Activated CD4-positive, alpha-beta T cell treated with anti-CD3 and anti-CD28 coated beads, Interleukin-2, amount 10 ng/mL, durations not matched to agents 24 days and 14 days (primary cell): Measurements from ENCODE around the gene REC8. TPM values are rescaled to one million over a fixed set of nuclear protein-coding genes. Genes with fewer than 3 reads are reported as not detected.
"Not testable (repeated sequence)": the region's sequence is repeated elsewhere in the genome, so short reads cannot be mapped to it uniquely, and the experiment has no call there.

Experiments
- DNase-seq: peaks from one replicate; pipeline ENCODE4 v3.0.0; 2022
- H3K27ac Mint-ChIP-seq: one replicate; pipeline ENCODE4 v1.8.0; 2022; ENCODE audit warnings: mild to moderate bottlenecking, mixed read lengths
- H3K27me3 Mint-ChIP-seq: one replicate; pipeline ENCODE4 v1.8.0; 2022; ENCODE audit warnings: mixed read lengths
- H3K36me3 Mint-ChIP-seq: one replicate; pipeline ENCODE4 v1.8.0; 2022; ENCODE audit warnings: low read depth, mild to moderate bottlenecking, mixed read lengths
- H3K4me1 Mint-ChIP-seq: one replicate; pipeline ENCODE4 v1.8.0; 2021; ENCODE audit warnings: mixed read lengths
- H3K4me3 Mint-ChIP-seq: one replicate; pipeline ENCODE4 v1.8.0; 2022; ENCODE audit warnings: mild to moderate bottlenecking, moderate library complexity, mixed read lengths
- H3K9me3 Mint-ChIP-seq: one replicate; pipeline ENCODE4 v1.8.0; 2021; ENCODE audit warnings: mixed read lengths
- intact Hi-C: fragments of 100-400 bp; cut with micrococcal nuclease; formaldehyde crosslinking; loops from one replicate; pipeline ENCODE4 v1.15.1; 2023
- total RNA-seq: library from RNA; stranded (reverse); gene quantifications from 2 replicates; pipeline ENCODE4 v1.2.3, GENCODE V29; 2022

Gene REC8
- total RNA-seq, 1 donor from 2014 or later, result 33.8 TPM

DNA sequence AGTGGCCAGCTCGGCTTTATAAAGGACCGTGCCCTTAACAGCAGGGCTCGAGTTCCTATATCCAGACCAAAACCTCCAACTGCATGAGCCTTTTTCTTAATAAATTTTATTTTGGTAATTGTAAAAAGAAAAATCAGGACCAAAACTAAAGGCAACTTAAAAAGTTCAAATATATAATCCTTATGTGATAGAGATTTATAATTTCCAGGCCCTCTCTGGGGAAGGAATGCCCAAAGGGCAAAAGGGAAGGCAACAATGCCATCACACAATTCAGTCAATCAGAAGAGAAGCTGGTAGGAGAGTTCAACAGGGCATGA, 17.1 kb downstream of the REC8 start:
- H3K9me3 Mint-ChIP-seq, result no peaks in the 10 kb centered on the region
- peak overlapping the region; percentile 93 for H3K27ac Mint-ChIP-seq
- H3K27me3 Mint-ChIP-seq, result no peaks in the 10 kb centered on the region
- intact Hi-C loops, result loop anchor here (2.0 kb wide), 1 partner anchor 42 kb away; the partner anchor contains the start of genes PSME2 and RNF31
- no peak for DNase-seq
- peaks cover 34% of the 10 kb centered on the region for H3K4me1 Mint-ChIP-seq
- H3K36me3 Mint-ChIP-seq, result peaks cover 54% of the 10 kb centered on the region
- H3K4me3 Mint-ChIP-seq, result peak overlapping the region; percentile 92

DNA sequence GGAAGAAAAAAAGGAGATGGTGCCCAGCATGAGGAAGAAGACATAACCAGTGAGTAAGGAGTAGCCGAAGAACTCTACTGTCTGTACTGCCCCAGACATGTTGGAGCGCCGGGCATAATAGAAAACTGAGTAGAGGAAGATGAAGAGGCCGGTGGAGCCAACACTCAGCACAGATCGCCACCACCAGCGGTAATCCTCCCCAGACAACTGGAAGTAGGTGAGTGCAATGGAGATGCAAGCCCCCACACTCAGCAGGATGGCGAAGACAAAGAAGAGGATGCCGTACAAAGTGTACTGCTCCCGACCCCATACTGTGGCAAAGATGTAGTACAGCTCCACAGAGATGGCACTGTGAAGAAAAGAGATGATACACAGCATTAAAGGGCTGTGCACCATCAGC, 17.6 kb downstream of the REC8 start:
- peaks cover 56% of the 10 kb centered on the region for H3K36me3 Mint-ChIP-seq
- peak overlapping the region; percentile 93 for H3K27ac Mint-ChIP-seq
- no peaks in the 10 kb centered on the region for H3K9me3 Mint-ChIP-seq
- H3K27me3 Mint-ChIP-seq, result no peaks in the 10 kb centered on the region
- intact Hi-C loops, result loop anchor here (2.0 kb wide), 1 partner anchor 43 kb away; the partner anchor contains the start of genes PSME2 and RNF31
- peaks cover 39% of the 10 kb centered on the region for H3K4me1 Mint-ChIP-seq
- H3K4me3 Mint-ChIP-seq, result peak overlapping the region; percentile 92
- peak; percentile 61 for DNase-seq

DNA sequence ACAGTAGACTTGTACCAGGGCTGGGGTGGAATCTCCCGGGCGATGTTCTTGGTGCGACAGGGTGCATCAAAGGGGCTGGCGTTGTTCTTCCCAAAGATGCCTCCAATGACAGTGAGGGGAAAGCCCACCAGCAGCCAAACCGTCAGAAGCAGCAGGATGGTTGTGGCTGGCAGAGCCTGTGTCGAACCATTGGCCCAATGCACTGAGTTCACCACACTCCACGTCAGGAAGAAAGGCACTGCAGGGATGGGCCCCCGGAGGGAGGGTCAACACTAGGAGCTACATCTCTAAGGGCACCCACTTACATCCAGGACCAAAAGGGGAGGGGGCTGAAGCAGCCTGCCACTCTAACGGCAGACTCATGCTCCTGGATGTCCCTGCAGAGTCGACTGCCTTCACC, 18.5 kb downstream of the REC8 start:
- H3K4me3 Mint-ChIP-seq, result no peak overlapping the region
- intact Hi-C loops, result no loop called here
- no peaks in the 10 kb centered on the region for H3K9me3 Mint-ChIP-seq
- H3K27me3 Mint-ChIP-seq, result no peaks in the 10 kb centered on the region
- no peak overlapping the region for H3K27ac Mint-ChIP-seq
- H3K4me1 Mint-ChIP-seq, result peaks cover 45% of the 10 kb centered on the region
- peaks cover 55% of the 10 kb centered on the region for H3K36me3 Mint-ChIP-seq
- no peak for DNase-seq

DNA sequence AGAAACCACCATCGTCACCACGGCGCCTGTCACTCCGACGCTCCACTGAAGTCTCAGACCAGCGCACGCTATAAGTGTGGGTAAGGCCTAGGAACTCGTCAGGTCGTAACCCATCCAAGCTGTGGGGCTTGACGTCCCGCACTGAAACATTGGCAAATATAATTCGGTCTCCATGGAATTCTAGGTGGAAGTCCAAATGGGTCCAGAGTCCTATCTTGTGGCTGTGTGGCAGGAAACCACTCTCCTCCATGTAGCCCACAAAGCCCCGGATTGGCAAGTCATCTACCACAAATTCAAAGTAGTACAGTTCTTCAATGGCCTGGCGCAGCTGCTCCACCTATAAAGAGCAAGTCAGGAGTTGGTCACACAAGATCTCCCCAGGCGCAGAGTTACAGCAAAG, 21.1 kb downstream of the REC8 start:
- no peaks in the 10 kb centered on the region for H3K9me3 Mint-ChIP-seq
- DNase-seq, result peak; percentile 57
- peaks cover 44% of the 10 kb centered on the region for H3K4me1 Mint-ChIP-seq
- no peaks in the 10 kb centered on the region for H3K27me3 Mint-ChIP-seq
- H3K27ac Mint-ChIP-seq, result no peak overlapping the region
- intact Hi-C loops, result no loop called here
- H3K36me3 Mint-ChIP-seq, result peaks cover 51% of the 10 kb centered on the region
- H3K4me3 Mint-ChIP-seq, result peak overlapping the region; percentile 17

DNA sequence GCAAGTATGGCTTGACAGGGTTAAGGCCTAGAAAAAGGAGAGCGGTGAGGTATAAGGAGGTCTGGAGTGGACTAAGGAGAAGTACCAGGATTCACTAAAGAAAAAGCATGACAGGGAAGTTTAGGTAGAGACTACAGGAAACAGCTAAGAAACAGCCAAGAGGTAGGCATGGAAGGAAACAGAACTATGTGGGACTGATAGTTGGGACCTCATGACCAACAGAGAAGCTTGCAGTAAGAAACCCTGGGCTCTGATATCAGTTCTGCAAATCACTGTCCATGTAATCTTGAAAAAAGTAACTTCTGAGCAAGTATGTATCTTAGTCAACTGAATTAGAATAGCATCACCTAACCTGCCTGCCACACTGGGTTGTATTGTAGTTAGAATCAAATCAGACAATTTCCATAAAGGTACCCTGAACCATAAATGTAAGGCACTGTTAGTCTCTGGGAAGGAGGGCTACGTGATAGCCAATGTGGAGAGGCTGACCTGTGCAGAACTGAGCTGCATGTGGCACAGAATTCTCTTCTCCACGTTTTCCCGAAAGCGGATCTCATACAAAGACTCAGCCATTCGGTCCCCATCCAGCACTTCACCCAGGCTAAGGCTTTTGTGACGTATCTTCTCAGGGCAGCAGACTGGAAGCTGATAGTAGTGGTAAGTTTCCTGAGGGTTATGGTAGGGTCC, 22.4 kb downstream of the REC8 start:
- Mint-ChIP-seq H3K9me3 (no peaks in the 10 kb centered on the region), H3K27me3 (no peaks in the 10 kb centered on the region), H3K4me3 (peak overlapping the region; percentile 87), H3K4me1 (peaks cover 49% of the 10 kb centered on the region), H3K27ac (peak overlapping the region; percentile 96), H3K36me3 (peaks cover 57% of the 10 kb centered on the region)
- no peak for DNase-seq
- intact Hi-C loops, result no loop called here

DNA sequence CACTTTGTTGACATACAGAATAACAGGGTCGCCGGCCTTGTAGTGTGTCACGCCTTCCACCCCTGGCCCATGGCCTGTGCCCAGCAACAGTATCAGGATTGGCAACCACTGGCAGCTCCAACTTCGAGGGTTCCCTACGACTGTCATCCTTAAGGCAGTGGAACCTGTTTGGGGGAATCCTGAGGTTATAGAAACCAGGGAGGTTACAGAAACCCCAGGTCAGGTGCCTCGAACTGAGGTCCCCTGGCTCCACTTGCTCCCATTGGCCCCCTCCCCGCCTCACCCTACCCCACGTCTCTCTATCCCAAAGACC, 22.9 kb downstream of the REC8 start:
- peaks cover 46% of the 10 kb centered on the region for H3K4me1 Mint-ChIP-seq
- DNase-seq, result no peak
- peaks cover 58% of the 10 kb centered on the region for H3K36me3 Mint-ChIP-seq
- H3K27ac Mint-ChIP-seq, result peak overlapping the region; percentile 96
- H3K9me3 Mint-ChIP-seq, result no peaks in the 10 kb centered on the region
- intact Hi-C loops, result loop anchor here (1.0 kb wide), 2 partner anchors 18 to 81 kb away; partner anchors contain the start of genes CHMP4A, DCAF11 and NRL
- peak overlapping the region; percentile 87 for H3K4me3 Mint-ChIP-seq
- H3K27me3 Mint-ChIP-seq, result no peaks in the 10 kb centered on the region

DNA sequence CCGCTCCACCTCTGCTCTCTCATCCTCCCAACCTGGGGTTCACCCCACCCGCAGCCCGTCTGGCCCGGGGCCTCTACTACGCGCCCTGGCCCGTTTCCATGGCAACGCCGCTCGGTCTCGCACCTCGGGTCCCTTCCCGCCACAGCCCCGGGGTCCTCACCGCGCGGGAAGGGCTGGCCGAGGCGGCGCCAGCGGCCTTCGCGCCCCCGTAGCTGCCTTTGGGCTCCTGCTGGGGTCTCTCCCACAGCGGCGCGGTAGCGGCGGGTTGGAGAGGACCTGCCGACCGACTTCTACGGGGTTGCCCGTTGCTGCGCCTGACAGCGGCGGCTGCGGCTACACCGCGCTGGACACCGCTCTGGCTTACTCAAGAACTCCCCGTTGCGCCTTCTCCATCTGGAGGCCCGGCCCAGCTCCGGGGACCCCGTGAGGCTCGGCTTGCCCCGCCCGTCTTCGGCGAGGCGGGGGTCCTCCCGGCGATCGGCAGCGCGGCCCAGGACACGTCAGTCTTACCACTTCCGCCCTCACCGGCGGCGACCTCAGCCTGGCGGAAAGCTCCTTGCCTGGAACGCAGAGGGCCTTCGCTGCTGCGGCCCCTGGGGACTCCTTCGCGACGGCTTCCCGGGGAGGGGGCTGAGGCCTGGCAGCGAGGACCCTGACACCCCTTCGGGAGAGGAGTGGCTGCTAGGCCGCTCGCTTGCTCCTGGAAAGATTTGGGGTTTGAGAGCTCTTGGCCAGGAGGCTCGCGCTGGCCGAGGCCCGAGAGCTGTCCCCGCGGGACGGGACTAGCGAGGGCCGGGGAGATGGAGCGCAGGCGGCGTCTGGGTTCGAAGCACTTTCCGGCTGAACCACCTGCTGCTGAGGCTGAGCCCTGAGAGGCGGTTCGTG, 23.5 kb downstream of the REC8 start, which contains the start of gene TM9SF1:
Gene TM9SF1, minus strand, starts transcription at position 256 of the 885 bp plus-strand sequence. CDS start 422 bp downstream, outside the sequence.
- Mint-ChIP-seq H3K9me3 (no peaks in the 10 kb centered on the region), H3K4me3 (peak within 1 kb of the TSS; percentile 87), H3K27me3 (no peaks in the 10 kb centered on the region), H3K4me1 (peaks cover 46% of the 10 kb centered on the region), H3K36me3 (peaks cover 58% of the 10 kb centered on the region), H3K27ac (peak within 1 kb of the TSS; percentile 96)
- intact Hi-C loops, result loop anchor here (1.0 kb wide), 2 partner anchors 18 to 81 kb away; partner anchors contain the start of genes CHMP4A, DCAF11 and NRL
- peak; percentile 97 for DNase-seq

DNA sequence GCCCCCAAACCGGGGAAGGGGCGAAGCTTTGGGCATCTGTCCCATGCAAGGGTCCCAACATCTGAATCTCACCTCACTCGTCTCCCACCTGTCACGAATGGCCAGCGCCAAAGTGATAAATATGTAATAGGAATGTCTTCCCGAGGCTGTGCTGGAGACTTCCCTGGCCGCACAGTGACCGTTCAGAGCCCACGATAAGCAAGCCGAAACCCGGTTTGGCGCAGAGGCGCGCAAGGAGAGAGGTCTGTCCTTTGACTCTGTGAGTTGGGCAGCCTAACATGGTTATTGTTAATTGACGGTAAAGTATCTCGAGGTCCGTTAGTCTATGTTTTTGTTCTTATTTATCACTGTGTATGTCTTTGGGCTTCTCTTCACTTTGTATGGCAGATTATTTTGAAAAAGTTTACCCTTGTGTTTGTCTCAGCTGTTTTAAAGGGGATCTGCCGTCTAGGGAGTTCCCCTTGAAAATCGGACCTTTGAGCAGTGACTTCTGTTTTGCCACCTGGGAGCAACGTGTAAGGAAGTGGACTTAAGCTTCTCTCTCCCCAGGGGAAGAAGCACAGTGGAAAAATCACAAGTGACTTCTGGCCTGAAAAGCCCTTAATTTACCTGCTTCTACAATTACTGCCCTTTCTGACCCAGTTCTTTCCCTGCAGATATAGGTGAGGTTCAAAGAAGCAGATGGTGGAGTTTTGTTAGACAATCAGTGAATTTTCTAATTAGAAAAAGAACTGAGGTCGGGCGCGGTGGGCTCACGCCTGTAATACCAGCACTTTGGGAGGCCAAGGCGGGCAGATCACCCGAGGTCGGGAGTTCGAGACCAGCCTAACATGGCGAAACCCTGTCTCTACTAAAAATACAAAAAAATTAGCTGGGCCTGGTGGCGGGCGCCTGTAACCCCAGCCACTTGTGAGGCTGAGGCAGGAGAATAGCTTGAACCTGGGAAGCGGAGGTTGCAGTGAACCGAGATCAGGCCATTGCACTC, 24.5 kb downstream of the REC8 start:
- Mint-ChIP-seq H3K4me3 (peak overlapping the region; percentile 87), H3K27ac (peak overlapping the region; percentile 96), H3K36me3 (peaks cover 59% of the 10 kb centered on the region), H3K27me3 (no peaks in the 10 kb centered on the region), H3K4me1 (peaks cover 48% of the 10 kb centered on the region), H3K9me3 (peaks cover 1% of the 10 kb centered on the region)
- peak; percentile 60 for DNase-seq
- intact Hi-C loops, result no loop called here

DNA sequence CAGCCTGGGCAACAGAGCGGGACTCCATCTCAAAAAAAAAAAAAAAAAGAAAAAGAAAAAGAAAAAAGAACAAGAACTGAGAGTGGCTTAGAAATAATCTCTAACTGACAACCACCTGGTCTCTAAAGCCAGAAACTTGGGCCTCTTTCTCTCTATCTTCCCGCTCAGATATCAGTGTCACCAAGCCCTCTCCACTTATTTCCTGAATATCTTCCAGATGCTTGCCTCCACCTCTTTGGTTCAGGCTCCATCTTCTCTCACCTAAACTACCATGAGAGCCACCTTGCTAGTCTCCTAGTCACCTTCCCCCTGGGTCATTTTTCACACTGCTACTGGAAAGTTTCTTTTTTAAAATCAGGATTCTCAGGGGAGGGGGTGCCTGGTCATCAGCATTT, 25.2 kb downstream of the REC8 start:
- Mint-ChIP-seq H3K4me1 (peaks cover 47% of the 10 kb centered on the region), H3K36me3 (peaks cover 60% of the 10 kb centered on the region), H3K9me3 (peaks cover 5% of the 10 kb centered on the region), H3K27ac (peak overlapping the region; percentile 65), H3K4me3 (peak overlapping the region; percentile 87), H3K27me3 (no peaks in the 10 kb centered on the region)
- DNase-seq, result no peak
- intact Hi-C loops, result no loop called here

DNA sequence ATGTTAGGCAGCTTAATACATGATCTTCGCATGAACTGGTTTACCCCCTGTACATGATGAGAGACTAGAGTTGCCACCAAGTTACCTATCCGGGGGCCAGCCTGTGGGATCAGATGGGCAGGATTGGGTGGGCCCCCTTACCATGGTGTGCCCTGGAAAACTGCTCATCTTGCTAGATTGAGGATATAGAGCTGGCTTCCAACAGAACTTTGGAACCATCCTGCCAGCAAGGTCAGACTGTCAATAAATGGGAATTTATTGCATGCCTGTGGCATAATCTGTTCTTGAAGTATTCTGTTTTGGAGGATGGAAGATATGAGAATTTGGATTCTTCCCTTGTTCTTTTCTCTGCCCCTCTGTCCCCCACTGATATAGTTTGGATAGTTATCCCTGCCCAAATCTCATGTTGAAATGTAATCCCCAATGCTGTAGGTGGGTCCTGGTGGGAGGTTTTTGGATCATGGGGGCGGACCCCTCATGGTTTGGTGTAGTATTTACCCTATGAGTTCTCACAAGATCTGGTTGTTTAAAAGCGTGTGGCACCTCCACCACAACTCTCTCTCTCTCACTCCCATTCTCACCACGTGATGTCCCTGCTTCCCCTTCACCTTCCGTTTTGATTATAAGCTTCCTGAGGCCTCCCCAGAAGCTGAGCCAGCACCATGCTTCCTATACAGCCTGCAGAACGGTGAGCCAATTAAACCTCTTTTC, 27.1 kb downstream of the REC8 start:
- H3K4me1 Mint-ChIP-seq, result peaks cover 39% of the 10 kb centered on the region
- DNase-seq, result no peak
- H3K27ac Mint-ChIP-seq, result peak overlapping the region; percentile 21
- H3K9me3 Mint-ChIP-seq, result peaks cover 11% of the 10 kb centered on the region
- peaks cover 64% of the 10 kb centered on the region for H3K36me3 Mint-ChIP-seq
- intact Hi-C loops, result no loop called here
- H3K27me3 Mint-ChIP-seq, result no peaks in the 10 kb centered on the region
- H3K4me3 Mint-ChIP-seq, result peak overlapping the region; percentile 11

DNA sequence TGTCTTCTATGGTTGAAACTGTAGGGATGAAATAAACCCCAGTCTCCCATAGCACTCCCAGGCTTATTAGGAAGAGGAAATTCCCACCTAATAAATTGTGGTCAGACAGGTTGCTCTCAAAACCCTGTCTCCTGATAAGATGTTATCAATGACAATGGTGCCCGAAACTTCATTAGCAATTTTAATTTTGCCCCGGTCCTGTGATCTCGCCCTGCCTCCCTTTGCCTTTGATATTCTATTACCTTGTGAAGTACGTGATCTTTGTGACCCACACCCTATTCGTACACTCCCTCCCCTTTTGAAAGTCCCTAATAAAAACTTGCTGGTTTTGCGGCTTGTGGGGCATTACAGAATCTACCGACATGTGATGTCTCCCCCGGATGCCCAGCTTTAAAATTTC, 30.7 kb downstream of the REC8 start:
- Mint-ChIP-seq H3K36me3 (peaks cover 76% of the 10 kb centered on the region), H3K9me3 (peaks cover 11% of the 10 kb centered on the region), H3K4me1 (peaks cover 29% of the 10 kb centered on the region)
- intact Hi-C loops, DNase-seq, H3K27ac Mint-ChIP-seq, H3K27me3 Mint-ChIP-seq, H3K4me3 Mint-ChIP-seq: not testable (repeated sequence)

DNA sequence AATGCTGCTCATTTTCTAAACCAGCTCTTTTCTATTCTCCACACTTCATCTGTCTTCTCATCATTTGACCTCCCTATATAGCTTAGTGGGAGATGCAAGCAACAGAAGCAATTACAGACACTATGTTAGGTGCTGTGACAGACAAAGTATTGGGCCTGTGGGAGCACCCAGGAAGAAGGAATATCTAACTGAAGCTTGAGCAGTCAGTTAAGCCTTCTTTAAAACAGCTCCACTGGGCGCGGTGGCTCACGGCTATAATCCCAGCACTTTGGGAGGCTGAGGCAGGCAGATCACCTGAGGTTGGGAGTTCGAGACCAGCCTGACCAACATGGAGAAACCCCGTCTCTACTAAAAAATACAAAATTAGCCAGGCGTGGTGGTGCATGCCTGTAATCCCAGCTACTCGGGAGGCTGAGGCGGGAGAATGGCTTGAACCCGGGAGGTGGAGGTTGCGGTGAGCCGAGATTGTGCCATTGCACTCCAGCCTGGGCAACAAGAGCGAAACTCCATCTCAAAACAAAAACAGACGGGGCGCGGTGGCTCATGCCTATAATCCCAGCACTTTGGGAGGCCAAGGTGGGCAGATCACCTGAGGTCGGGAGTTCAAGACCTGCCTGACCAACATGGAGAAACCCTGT, 31.5 kb downstream of the REC8 start:
- peaks cover 81% of the 10 kb centered on the region for H3K36me3 Mint-ChIP-seq
- H3K4me3 Mint-ChIP-seq, H3K27ac Mint-ChIP-seq, intact Hi-C loops, DNase-seq, H3K27me3 Mint-ChIP-seq: not testable (repeated sequence)
- peaks cover 28% of the 10 kb centered on the region for H3K4me1 Mint-ChIP-seq
- peaks cover 11% of the 10 kb centered on the region for H3K9me3 Mint-ChIP-seq
